Natural killer cell (primary cell): Measurements from ENCODE around the gene CLDN10. TPM values are rescaled to one million over a fixed set of nuclear protein-coding genes. Genes with fewer than 3 reads are reported as not detected.

Experiments used
- ATAC-seq, 3 donors: fragments of 150-1000 bp in 2 of 3; fragments of 200-7000 bp in 1 of 3; cut with Tn5 transposase; 1 replicate in 1 of 3; 2 replicates in 2 of 3; pipeline ENCODE4 v1.10.0; 2021; ENCODE audit warnings: mild to moderate bottlenecking in 2 of 3, moderate library complexity in 2 of 3
- DNase-seq, 2 donors: peaks; one replicate each; pipeline versions ENCODE4 v3.0.0 to v3.0.0-alpha.2; 2013 to 2021; ENCODE audit warnings: mixed read lengths in 1 of 2
- H3K27ac ChIP-seq: one replicate; pipeline ENCODE4 v1.5.1; 2013; ENCODE audit warnings: mild to moderate bottlenecking, low read length
- H3K27me3 ChIP-seq: one replicate; pipeline ENCODE4 v1.6.1; 2013; ENCODE audit warnings: low read length; ENCODE audit not compliant: control insufficient read depth, insufficient read depth
- H3K36me3 ChIP-seq: one replicate; pipeline ENCODE4 v1.6.1; 2013; ENCODE audit warnings: low read length; ENCODE audit not compliant: control insufficient read depth, insufficient read depth
- H3K4me1 ChIP-seq: one replicate; pipeline ENCODE4 v1.6.1; 2013; ENCODE audit warnings: low read length; ENCODE audit not compliant: control insufficient read depth, insufficient read depth
- H3K4me3 ChIP-seq: one replicate; pipeline ENCODE4 v1.5.1; 2013; ENCODE audit warnings: low read length
- H3K9me3 ChIP-seq: one replicate; pipeline ENCODE4 v1.6.1; 2013; ENCODE audit warnings: low read length; ENCODE audit not compliant: control insufficient read depth, insufficient read depth
- H3K27ac Mint-ChIP-seq, 2 donors: one replicate each; pipeline ENCODE4 v1.8.0; 2022; ENCODE audit warnings: mild to moderate bottlenecking in 2 of 2, mixed read lengths in 2 of 2, moderate library complexity in 1 of 2
- H3K27me3 Mint-ChIP-seq, 2 donors: one replicate each; pipeline ENCODE4 v1.8.0; 2022; ENCODE audit warnings: low read depth in 2 of 2, mixed read lengths in 2 of 2
- H3K36me3 Mint-ChIP-seq: one replicate; pipeline ENCODE4 v1.8.0; 2022; ENCODE audit warnings: mixed read lengths
- H3K4me1 Mint-ChIP-seq, 2 donors: one replicate each; pipeline ENCODE4 v1.8.0; 2022; ENCODE audit warnings: mixed read lengths in 2 of 2
- H3K4me3 Mint-ChIP-seq: one replicate; pipeline ENCODE4 v1.8.0; 2022; ENCODE audit warnings: mild to moderate bottlenecking, moderate library complexity, mixed read lengths
- H3K9me3 Mint-ChIP-seq, 2 donors: one replicate each; pipeline ENCODE4 v1.8.0; 2022; ENCODE audit warnings: mixed read lengths in 2 of 2
- WGBS: methylation state at CpG from one replicate; pipeline ENCODE4 v1.1.7; 2013; ENCODE audit warnings: missing lambda C conversion rate; ENCODE audit not compliant: insufficient coverage; 5-methylcytosine and 5-hydroxymethylcytosine counted together
- intact Hi-C: fragments of 100-400 bp; cut with micrococcal nuclease; formaldehyde crosslinking; loops from one replicate; pipeline ENCODE4 v1.14.2; 2022
- total RNA-seq, 4 donors: library from RNA; stranded (reverse); fragments of 120-200 nt in 1 of 4; gene quantifications; one replicate each; pipeline versions ENCODE4 v1.2.3 to v1.2.4, GENCODE V29; 2013 to 2022
- TF ChIP-seq, protein P1 (sequence below): fragments of 200-600 bp; IDR thresholded peaks from one replicate; pipeline ENCODE4 v1.8.0; 2022; ENCODE audit warnings: antibody characterized with exemption

Gene CLDN10
- total RNA-seq, 3 donors from 2014 or later (not counting 1 experiment from before 2014, with no cell fraction given): not detected

DNA sequence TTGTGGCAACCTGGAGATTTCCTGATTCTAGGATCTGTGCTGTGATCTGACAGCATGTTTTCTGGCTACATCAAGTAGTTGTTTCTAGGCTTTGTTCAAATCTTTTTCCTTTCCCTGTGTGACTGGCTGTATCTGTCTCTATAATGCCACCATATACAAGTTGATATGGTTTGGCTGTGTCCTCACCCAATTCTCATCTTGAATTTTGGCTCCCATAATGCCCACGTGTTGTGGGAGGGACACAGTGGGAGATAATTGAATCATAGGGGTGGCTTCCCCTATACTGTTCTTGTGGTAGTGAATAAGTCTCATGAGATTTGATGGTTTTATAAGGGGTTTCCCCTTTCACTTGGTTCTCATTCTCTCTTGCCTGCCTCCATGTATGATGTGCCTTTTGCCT lies 24.6 kb upstream of the CLDN10 start:
- H3K4me1 ChIP-seq: no peaks in the 10 kb centered on the region

DNA sequence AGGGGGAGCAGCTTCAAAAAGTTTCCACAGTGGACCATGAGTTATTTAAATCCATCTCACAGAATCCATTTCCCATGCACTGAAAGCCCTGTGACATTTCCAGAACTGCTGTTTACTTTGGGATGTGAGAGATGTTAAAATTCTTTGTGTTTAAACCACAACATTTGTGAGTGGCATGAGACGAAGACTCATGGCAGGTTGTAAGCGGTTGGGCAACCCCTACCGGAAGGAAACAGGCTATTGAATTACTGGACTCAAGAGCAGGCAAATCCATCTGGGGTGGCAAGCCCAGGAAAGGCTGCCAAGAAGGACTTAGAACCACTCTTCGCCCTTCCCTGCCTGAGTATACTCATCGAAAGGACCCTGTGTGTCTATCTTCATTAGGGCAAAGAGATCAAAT lies 22.3 kb upstream of the CLDN10 start:
- no peaks in the 10 kb centered on the region for H3K4me1 ChIP-seq
- no peak overlapping the region for H3K4me3 ChIP-seq
- H3K27me3 ChIP-seq: peaks cover 2% of the 10 kb centered on the region
- Mint-ChIP-seq H3K36me3 (no peaks in the 10 kb centered on the region), H3K4me1 (no peaks in the 10 kb centered on the region), H3K27me3 (peaks cover 8 to 17% of the 10 kb centered on the region in 2 donors), H3K4me3 (no peak overlapping the region), H3K27ac (no peak overlapping the region), H3K9me3 (no peaks in the 10 kb centered on the region)
- 9% methylated on average over 5 of the region's 5 CpGs for WGBS
- ATAC-seq (no peak), DNase-seq (no peak)
- TF ChIP-seq, protein P1, sequence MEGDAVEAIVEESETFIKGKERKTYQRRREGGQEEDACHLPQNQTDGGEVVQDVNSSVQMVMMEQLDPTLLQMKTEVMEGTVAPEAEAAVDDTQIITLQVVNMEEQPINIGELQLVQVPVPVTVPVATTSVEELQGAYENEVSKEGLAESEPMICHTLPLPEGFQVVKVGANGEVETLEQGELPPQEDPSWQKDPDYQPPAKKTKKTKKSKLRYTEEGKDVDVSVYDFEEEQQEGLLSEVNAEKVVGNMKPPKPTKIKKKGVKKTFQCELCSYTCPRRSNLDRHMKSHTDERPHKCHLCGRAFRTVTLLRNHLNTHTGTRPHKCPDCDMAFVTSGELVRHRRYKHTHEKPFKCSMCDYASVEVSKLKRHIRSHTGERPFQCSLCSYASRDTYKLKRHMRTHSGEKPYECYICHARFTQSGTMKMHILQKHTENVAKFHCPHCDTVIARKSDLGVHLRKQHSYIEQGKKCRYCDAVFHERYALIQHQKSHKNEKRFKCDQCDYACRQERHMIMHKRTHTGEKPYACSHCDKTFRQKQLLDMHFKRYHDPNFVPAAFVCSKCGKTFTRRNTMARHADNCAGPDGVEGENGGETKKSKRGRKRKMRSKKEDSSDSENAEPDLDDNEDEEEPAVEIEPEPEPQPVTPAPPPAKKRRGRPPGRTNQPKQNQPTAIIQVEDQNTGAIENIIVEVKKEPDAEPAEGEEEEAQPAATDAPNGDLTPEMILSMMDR: no peak
- H3K9me3 ChIP-seq: no peaks in the 10 kb centered on the region
- H3K27ac ChIP-seq: no peak overlapping the region
- H3K36me3 ChIP-seq: no peaks in the 10 kb centered on the region
- intact Hi-C loops: no loop called here

More for the DNA sequence above, 24.6 kb upstream of the CLDN10 start:
- H3K36me3 ChIP-seq: no peaks in the 10 kb centered on the region
- TF ChIP-seq, protein P1: no peak
- H3K27ac ChIP-seq: no peak overlapping the region
- H3K4me3 Mint-ChIP-seq: no peak overlapping the region
- no peaks in the 10 kb centered on the region for H3K9me3 Mint-ChIP-seq
- DNase-seq (no peak), ATAC-seq (no peak)
- H3K9me3 ChIP-seq: no peaks in the 10 kb centered on the region
- H3K27me3 ChIP-seq: no peaks in the 10 kb centered on the region
- H3K27ac Mint-ChIP-seq: no peak overlapping the region
- H3K4me3 ChIP-seq: no peak overlapping the region
- no peaks in the 10 kb centered on the region for H3K36me3 Mint-ChIP-seq
- 67% methylated on average over 1 of the region's 1 CpG for WGBS
- intact Hi-C loops: no loop called here
- H3K27me3 Mint-ChIP-seq: peaks cover 2 to 10% of the 10 kb centered on the region in 2 donors
- no peaks in the 10 kb centered on the region for H3K4me1 Mint-ChIP-seq

DNA sequence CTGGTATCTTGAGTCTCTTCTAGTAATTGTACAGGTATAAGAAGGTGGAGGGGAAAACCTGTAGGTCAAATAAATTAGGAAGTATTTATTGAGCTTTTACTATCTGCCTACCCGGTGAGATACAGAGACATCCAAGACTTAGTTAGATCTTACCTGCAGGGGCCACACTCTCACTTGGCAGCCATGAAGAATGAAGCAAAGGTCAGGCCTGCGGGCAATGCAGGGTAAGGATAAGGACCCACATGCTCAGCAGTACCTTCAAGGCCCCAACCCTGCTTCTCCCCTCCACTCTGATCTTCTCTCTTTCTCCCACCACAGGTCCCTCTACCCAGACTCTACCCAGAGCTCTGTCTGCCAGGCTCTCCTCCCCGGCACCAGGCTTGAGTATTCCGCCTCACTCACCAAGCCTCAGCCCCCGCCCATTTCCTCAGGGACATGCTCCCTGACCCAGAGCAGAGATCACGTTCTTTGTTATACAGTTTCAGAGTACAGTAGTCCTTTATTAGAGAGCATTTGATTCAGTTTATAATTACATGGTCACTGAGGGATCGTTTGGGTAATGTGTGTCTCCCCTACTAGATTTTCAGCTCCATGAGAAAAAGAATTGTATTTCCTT lies 18.9 kb upstream of the CLDN10 start:
- no peak for ATAC-seq
- WGBS: 84% methylated on average over 6 of the region's 7 CpGs
- no peak overlapping the region for H3K4me3 Mint-ChIP-seq

More for the DNA sequence above, 18.9 kb upstream of the CLDN10 start:
- Mint-ChIP-seq H3K36me3 (no peaks in the 10 kb centered on the region), H3K9me3 (no peaks in the 10 kb centered on the region), H3K27ac (no peak overlapping the region), H3K4me1 (no peaks in the 10 kb centered on the region), H3K27me3 (peaks cover 13 to 14% of the 10 kb centered on the region in 2 donors)
- H3K27ac ChIP-seq: no peak overlapping the region
- intact Hi-C loops: no loop called here
- DNase-seq: no peak
- TF ChIP-seq, protein P1: no peak
- no peak overlapping the region for H3K4me3 ChIP-seq
- no peaks in the 10 kb centered on the region for H3K36me3 ChIP-seq
- peaks cover 2% of the 10 kb centered on the region for H3K27me3 ChIP-seq
- H3K9me3 ChIP-seq: no peaks in the 10 kb centered on the region
- H3K4me1 ChIP-seq: no peaks in the 10 kb centered on the region
